GM12892 (cell line): ENCODE results near the gene MAGI2.

ENCODE experiments used
- POLR2A ChIP-seq: IDR thresholded peaks from 2 replicates; pipeline ENCODE4 v1.6.1; 2011; ENCODE audit warnings: low read depth, low read length, control low read depth
- POLR2AphosphoS5 ChIP-seq: IDR thresholded peaks from 2 replicates; pipeline ENCODE4 v1.6.1; 2011; ENCODE audit warnings: low read depth, low read length, control low read depth
- TAF1 ChIP-seq: IDR thresholded peaks from 2 replicates; pipeline ENCODE4 v1.6.1; 2011; ENCODE audit warnings: low read depth, mild to moderate bottlenecking, control low read depth, low read length, borderline replicate concordance

DNA sequence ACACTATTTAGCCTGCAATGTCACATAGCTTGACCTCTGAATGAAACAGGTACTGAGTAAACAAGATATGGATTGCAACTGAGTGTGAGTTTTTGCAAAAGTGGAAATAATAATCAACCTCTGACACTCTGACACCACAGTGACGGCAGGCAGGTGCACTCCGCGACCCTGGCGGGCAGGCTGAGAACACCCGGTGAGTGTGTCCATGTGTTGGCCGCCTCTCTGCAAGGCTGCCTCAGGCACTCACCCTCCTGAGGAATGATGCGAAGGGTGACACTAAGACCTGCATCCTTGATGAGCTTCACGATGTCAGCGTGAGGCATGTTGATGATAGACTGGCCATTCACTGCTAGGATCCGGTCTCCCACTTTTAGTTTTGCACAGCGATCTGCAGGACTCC lies 1318.7 kb downstream of the MAGI2 start:
- TF ChIP-seq POLR2AphosphoS5 (no peak), POLR2A (no peak), TAF1 (no peak)
